ENCODE data around the gene PTPRU.

Gene PTPRU

DNA sequence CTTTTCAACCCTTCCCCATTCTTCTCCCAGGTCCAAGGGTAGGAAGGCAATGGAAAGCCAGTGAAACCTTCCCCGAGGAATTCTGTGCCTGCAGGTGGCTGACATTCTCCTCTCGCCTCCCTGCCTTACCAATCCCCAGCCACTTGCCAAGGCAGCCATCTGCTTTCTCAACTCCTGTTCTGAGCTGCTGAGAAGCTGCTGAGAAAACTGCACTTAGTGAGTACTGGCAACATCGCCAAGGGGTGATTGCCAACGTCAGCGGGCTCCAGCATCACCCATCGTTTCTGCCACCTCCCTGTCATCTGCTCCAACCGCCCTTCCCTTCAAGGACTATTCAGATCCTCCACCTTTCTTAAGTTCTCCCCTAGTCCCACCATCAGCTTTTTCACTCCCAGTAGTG, 106.0 kb downstream of the PTPRU start:
- no peaks in the 10 kb centered on the region for H3K9me3 ChIP-seq (ENCODE audit: control insufficient read depth, insufficient read depth, low read length)
- H3K9ac ChIP-seq (ENCODE audit: low read depth, low read length): no peak overlapping the region
- H3K27ac ChIP-seq (ENCODE audit: low read depth, low read length): no peak overlapping the region
- H3K4me3 ChIP-seq (ENCODE audit: low read depth, low read length): no peak overlapping the region
- H3K4me1 ChIP-seq (ENCODE audit: control insufficient read depth, insufficient read depth, low read length): no peaks in the 10 kb centered on the region
- H3K36me3 ChIP-seq (ENCODE audit: control insufficient read depth, insufficient read depth, low read length): no peaks in the 10 kb centered on the region
- no peaks in the 10 kb centered on the region for H3K27me3 ChIP-seq (ENCODE audit: control insufficient read depth, insufficient read depth, low read length)

DNA sequence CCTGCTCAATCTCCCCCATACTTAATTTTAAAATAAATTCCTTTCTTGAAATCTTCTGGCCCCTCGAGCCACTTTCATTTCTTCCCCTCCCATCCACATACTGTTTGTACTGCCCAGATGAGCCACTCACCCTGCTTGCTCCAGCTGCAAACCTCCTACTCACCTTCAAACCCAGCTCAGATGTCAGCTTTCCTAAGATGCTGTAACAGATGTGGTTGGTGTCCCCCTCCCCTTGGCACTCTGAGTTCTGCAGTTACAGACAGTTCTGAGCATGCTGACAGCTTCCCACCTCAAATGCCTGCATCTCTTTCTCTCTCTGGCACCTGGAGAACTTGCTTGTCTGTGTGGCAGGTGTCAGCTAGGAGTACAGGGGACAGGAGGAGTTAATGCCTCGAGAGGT, 106.7 kb downstream of the PTPRU start:
- no peaks in the 10 kb centered on the region for H3K36me3 ChIP-seq (ENCODE audit: control insufficient read depth, insufficient read depth, low read length)
- no peak overlapping the region for H3K9ac ChIP-seq (ENCODE audit: low read depth, low read length)
- no peaks in the 10 kb centered on the region for H3K4me1 ChIP-seq (ENCODE audit: control insufficient read depth, insufficient read depth, low read length)
- H3K27ac ChIP-seq (ENCODE audit: low read depth, low read length): no peak overlapping the region
- H3K4me3 ChIP-seq (ENCODE audit: low read depth, low read length): no peak overlapping the region
- no peaks in the 10 kb centered on the region for H3K27me3 ChIP-seq (ENCODE audit: control insufficient read depth, insufficient read depth, low read length)
- no peaks in the 10 kb centered on the region for H3K9me3 ChIP-seq (ENCODE audit: control insufficient read depth, insufficient read depth, low read length)

DNA sequence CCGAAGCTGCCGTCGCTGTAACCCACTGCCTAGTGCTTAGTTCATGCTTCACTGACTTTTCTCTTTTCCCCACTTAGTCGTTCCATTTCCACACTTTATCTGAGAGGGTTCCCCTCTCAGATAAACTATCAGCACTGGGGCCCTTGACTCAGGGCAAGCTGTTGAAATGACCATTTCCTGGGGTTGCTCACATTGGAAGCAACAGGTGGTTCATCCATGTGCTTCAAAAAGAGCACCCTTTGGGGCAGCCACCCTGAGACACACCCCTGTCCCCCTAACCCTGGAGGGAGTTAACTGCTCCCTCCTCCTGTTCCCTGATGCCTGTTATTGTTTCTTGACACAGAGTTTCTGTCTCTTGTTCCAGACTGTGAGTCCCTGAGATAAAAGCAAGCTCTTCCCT, 107.2 kb downstream of the PTPRU start:
- Histone ChIP-seq H3K27ac (ENCODE audit: low read depth, low read length) (no peak overlapping the region), H3K4me3 (ENCODE audit: low read depth, low read length) (no peak overlapping the region), H3K36me3 (ENCODE audit: control insufficient read depth, insufficient read depth, low read length) (no peaks in the 10 kb centered on the region), H3K4me1 (ENCODE audit: control insufficient read depth, insufficient read depth, low read length) (no peaks in the 10 kb centered on the region), H3K9me3 (ENCODE audit: control insufficient read depth, insufficient read depth, low read length) (no peaks in the 10 kb centered on the region), H3K27me3 (ENCODE audit: control insufficient read depth, insufficient read depth, low read length) (no peaks in the 10 kb centered on the region), H3K9ac (ENCODE audit: low read depth, low read length) (no peak overlapping the region)

DNA sequence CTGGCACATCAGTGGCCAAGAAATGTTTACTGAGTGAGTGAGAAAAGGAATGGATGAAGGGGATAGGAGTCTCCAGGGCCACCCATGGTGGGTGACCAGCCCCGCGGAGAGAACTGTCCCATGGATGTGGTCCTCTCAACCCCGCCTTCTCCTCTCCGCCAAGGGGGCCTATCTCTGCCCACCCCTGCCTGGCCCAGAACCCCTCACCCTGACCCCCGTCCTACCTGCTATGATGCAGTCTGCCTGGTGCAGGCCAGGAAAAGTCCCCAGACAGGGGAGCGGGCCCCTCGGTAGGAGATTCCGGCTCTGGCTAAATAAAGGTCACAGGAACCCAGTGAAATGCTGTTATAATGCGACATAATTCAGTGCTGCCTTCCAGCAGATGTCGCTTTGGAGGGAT, 107.6 kb downstream of the PTPRU start:
- Histone ChIP-seq H3K36me3 (ENCODE audit: control insufficient read depth, insufficient read depth, low read length) (no peaks in the 10 kb centered on the region), H3K9ac (ENCODE audit: low read depth, low read length) (no peak overlapping the region), H3K27me3 (ENCODE audit: control insufficient read depth, insufficient read depth, low read length) (no peaks in the 10 kb centered on the region), H3K27ac (ENCODE audit: low read depth, low read length) (no peak overlapping the region), H3K4me1 (ENCODE audit: control insufficient read depth, insufficient read depth, low read length) (no peaks in the 10 kb centered on the region), H3K9me3 (ENCODE audit: control insufficient read depth, insufficient read depth, low read length) (no peaks in the 10 kb centered on the region), H3K4me3 (ENCODE audit: low read depth, low read length) (no peak overlapping the region)

DNA sequence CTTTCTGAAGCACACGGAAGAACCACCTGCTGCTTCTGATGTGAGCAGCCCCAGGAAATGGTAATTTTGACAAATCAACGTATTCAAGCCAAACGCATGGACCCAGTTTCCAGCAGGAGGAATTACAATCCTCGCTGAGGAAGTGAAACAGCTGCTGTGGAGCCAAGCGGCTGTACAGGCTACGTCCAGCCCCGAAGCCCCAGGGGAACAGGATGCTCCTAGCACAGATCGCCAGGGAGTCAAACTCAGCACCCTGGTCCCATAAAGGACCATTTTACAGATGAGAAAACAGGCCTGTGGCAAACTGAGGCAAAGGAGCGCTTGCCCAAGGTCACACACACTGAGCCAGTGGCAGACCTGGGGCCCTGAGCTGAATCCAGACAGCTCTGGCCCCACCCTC, 108.0 kb downstream of the PTPRU start:
- H3K27ac ChIP-seq (ENCODE audit: low read depth, low read length): no peak overlapping the region
- H3K9ac ChIP-seq (ENCODE audit: low read depth, low read length): no peak overlapping the region
- no peaks in the 10 kb centered on the region for H3K9me3 ChIP-seq (ENCODE audit: control insufficient read depth, insufficient read depth, low read length)
- no peaks in the 10 kb centered on the region for H3K27me3 ChIP-seq (ENCODE audit: control insufficient read depth, insufficient read depth, low read length)
- H3K4me3 ChIP-seq (ENCODE audit: low read depth, low read length): no peak overlapping the region
- no peaks in the 10 kb centered on the region for H3K36me3 ChIP-seq (ENCODE audit: control insufficient read depth, insufficient read depth, low read length)
- no peaks in the 10 kb centered on the region for H3K4me1 ChIP-seq (ENCODE audit: control insufficient read depth, insufficient read depth, low read length)

DNA sequence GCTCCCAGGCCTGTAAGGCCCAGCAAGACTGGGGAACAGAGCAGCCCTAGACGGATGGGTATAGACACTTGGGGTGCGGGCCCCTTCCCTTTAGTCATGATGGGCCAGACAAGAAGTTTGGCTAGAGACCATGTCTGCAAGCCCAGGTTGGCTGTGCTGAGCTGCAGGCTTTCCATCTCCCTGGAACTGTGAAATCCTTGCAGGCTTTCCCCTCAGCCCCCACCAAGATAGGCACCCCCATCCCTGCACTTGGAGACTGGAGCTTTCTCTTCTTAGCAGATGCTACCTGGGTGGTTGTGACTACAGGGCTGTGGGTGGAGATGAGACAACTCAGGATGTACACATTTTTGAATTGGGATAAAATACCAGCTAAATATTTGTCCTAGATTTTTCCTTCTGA, 110.3 kb downstream of the PTPRU start:
- H3K27ac ChIP-seq (ENCODE audit: low read depth, low read length): no peak overlapping the region
- H3K4me1 ChIP-seq (ENCODE audit: control insufficient read depth, insufficient read depth, low read length): no peaks in the 10 kb centered on the region
- H3K9ac ChIP-seq (ENCODE audit: low read depth, low read length): no peak overlapping the region
- H3K9me3 ChIP-seq (ENCODE audit: control insufficient read depth, insufficient read depth, low read length): no peaks in the 10 kb centered on the region
- H3K36me3 ChIP-seq (ENCODE audit: control insufficient read depth, insufficient read depth, low read length): no peaks in the 10 kb centered on the region
- H3K4me3 ChIP-seq (ENCODE audit: low read depth, low read length): no peak overlapping the region
- H3K27me3 ChIP-seq (ENCODE audit: control insufficient read depth, insufficient read depth, low read length): no peaks in the 10 kb centered on the region

DNA sequence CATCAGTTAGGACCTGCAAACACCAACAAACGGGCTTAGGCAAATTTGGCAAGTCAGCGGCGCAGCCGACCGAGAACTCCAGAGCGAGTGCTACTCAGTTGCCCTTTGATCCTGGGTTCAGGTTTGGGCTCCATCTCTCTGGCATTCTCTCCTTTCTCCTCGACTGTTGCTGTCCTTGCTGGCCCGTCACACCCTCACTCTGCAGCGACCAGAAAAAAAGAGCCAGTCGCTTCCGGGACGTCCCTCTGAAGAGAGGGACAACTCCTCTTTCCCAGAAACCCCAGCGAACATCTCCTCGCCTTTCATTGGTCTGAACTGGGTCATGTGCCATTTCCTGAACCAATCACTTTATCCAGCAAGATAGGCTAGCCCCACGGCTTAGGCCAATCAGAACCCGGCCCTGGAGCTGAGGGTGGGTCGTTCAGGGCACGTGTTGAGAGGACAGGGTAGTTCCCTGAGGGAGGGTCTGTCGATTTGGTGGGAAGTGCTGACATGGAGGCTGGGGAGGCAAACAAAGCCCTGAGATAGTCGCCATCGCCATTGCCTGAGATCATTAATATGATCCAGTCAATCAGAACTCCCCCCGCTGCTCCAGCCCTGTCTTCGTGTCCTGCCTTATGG, 113.7 kb downstream of the PTPRU start:
- Histone ChIP-seq H3K9ac (ENCODE audit: low read depth, low read length) (no peak overlapping the region), H3K27ac (ENCODE audit: low read depth, low read length) (no peak overlapping the region), H3K9me3 (ENCODE audit: control insufficient read depth, insufficient read depth, low read length) (no peaks in the 10 kb centered on the region), H3K4me3 (ENCODE audit: low read depth, low read length) (no peak overlapping the region), H3K27me3 (ENCODE audit: control insufficient read depth, insufficient read depth, low read length) (no peaks in the 10 kb centered on the region), H3K36me3 (ENCODE audit: control insufficient read depth, insufficient read depth, low read length) (no peaks in the 10 kb centered on the region), H3K4me1 (ENCODE audit: control insufficient read depth, insufficient read depth, low read length) (no peaks in the 10 kb centered on the region)

DNA sequence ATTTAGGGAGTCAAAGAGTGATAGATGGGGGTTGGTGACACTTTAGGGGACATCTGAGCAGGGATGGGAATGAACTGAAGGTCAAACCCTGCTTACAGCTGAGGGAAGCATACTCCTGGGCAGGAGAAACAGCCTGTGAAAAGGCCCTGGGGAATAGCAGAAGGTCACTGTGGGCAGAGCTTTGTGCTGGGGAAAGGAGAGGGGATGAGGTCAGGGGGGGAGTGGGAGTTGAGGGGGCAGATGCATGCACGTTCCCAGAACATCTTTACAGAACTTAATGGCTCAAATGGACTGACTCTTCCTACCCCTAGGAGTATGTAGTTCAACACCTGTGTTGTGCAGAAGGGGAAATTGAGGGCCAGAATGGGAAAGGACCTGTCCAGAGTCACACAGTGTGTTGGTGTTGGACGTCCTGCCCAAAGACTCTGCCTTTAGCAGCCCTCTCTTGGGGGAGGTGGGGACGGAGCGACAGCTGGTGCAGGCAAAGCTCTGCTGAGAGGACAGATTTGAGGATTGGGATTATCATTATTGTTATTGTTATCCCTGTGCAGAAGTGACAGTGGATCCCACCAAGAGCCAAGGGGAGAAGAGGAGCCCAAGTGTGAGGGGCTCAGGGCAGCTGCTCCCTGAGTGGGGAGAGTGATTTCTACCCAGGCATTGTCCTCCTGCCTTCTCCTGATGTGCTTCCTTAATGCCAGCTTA, 116.5 kb downstream of the PTPRU start:
- H3K4me1 ChIP-seq (ENCODE audit: control insufficient read depth, insufficient read depth, low read length): no peaks in the 10 kb centered on the region
- no peak overlapping the region for H3K4me3 ChIP-seq (ENCODE audit: low read depth, low read length)
- H3K9ac ChIP-seq (ENCODE audit: low read depth, low read length): no peak overlapping the region
- no peaks in the 10 kb centered on the region for H3K27me3 ChIP-seq (ENCODE audit: control insufficient read depth, insufficient read depth, low read length)
- no peaks in the 10 kb centered on the region for H3K9me3 ChIP-seq (ENCODE audit: control insufficient read depth, insufficient read depth, low read length)
- no peaks in the 10 kb centered on the region for H3K36me3 ChIP-seq (ENCODE audit: control insufficient read depth, insufficient read depth, low read length)
- H3K27ac ChIP-seq (ENCODE audit: low read depth, low read length): no peak overlapping the region

DNA sequence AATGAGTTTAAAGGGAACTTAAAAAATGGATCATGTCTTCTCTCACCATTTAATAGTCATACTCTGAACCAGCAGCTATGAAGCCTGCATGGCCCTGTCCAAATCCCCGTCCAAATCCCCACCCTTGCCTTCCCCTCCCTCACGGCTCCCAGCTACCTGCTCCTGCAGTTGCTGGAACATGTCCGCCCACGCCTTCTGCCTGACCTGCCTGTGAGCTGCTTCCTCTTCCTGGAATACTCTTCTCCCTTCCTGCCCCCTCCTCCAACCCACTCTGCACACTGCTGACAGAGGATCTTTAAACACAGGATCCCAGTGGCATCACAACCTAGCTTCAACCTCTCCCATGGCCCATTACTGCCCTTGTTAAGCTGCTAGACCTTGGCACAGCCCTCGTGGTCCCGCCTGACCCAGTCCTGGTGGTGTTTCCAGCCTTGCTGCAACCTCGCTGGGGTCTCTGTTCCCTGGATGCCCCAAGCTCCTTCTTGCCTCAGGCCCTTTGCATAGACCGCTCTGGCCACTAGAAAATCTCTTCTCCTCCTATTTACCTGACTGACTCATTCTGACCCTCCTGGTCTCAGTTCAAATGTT, 118.3 kb downstream of the PTPRU start:
- Histone ChIP-seq H3K27me3 (ENCODE audit: control insufficient read depth, insufficient read depth, low read length) (no peaks in the 10 kb centered on the region), H3K4me1 (ENCODE audit: control insufficient read depth, insufficient read depth, low read length) (no peaks in the 10 kb centered on the region), H3K9me3 (ENCODE audit: control insufficient read depth, insufficient read depth, low read length) (no peaks in the 10 kb centered on the region), H3K9ac (ENCODE audit: low read depth, low read length) (no peak overlapping the region), H3K27ac (ENCODE audit: low read depth, low read length) (no peak overlapping the region), H3K4me3 (ENCODE audit: low read depth, low read length) (no peak overlapping the region), H3K36me3 (ENCODE audit: control insufficient read depth, insufficient read depth, low read length) (no peaks in the 10 kb centered on the region)

DNA sequence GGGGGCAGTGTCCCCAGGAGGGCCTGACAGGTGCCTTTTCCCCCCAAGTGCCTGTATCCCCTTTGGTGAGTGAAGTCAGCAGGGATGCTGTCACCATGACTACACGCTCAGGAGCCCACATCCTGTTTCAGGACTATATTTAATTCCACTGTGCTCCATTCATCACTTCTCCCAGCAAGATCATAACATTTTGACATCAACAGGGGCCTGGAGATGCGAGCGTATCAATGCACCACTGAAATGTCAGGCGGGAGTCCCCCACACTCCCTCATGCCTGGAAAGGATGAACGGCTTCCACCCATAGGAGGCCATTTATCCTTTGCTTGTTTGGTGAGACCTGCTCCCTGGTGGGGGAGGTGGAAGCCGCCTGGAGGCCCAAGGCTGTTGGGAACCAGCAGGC, 119.1 kb downstream of the PTPRU start:
- Histone ChIP-seq H3K4me3 (ENCODE audit: low read depth, low read length) (no peak overlapping the region), H3K36me3 (ENCODE audit: control insufficient read depth, insufficient read depth, low read length) (no peaks in the 10 kb centered on the region), H3K27ac (ENCODE audit: low read depth, low read length) (no peak overlapping the region), H3K27me3 (ENCODE audit: control insufficient read depth, insufficient read depth, low read length) (no peaks in the 10 kb centered on the region), H3K9ac (ENCODE audit: low read depth, low read length) (no peak overlapping the region), H3K4me1 (ENCODE audit: control insufficient read depth, insufficient read depth, low read length) (no peaks in the 10 kb centered on the region), H3K9me3 (ENCODE audit: control insufficient read depth, insufficient read depth, low read length) (no peaks in the 10 kb centered on the region)

DNA sequence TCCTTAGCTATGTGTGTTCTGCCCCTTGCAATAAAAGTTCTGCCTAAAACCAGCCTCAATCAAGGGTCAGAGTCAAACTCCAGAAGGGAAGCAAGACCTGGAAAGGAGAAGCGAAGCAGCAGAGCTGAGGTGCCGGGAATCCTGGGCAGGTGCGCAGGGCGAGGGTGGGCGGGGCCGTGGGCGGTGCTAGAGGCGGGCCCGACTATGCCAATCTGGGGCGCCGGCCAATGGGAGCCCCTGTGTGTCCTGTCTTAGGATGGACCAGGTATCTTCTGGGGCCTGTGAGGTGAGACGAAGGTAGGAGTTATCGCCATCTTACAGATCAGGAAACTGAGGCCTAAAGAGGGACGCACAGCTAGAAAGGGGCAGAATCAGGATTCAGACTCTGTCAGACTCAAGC, 120.3 kb downstream of the PTPRU start:
- no peaks in the 10 kb centered on the region for H3K36me3 ChIP-seq (ENCODE audit: control insufficient read depth, insufficient read depth, low read length)
- no peaks in the 10 kb centered on the region for H3K4me1 ChIP-seq (ENCODE audit: control insufficient read depth, insufficient read depth, low read length)
- no peak overlapping the region for H3K4me3 ChIP-seq (ENCODE audit: low read depth, low read length)
- no peak overlapping the region for H3K27ac ChIP-seq (ENCODE audit: low read depth, low read length)
- H3K9ac ChIP-seq (ENCODE audit: low read depth, low read length): no peak overlapping the region
- no peaks in the 10 kb centered on the region for H3K27me3 ChIP-seq (ENCODE audit: control insufficient read depth, insufficient read depth, low read length)
- H3K9me3 ChIP-seq (ENCODE audit: control insufficient read depth, insufficient read depth, low read length): no peaks in the 10 kb centered on the region
